ENCODE results near the gene NKAIN2. TPM values are rescaled to one million over a fixed set of nuclear protein-coding genes. Genes with fewer than 3 reads are reported as not detected.
"Not testable (repeated sequence)": the region's sequence is repeated elsewhere in the genome, so short reads cannot be mapped to it uniquely, and the experiment has no call there.

The NKAIN2 gene
- total RNA-seq, 1 experiment from 2014 or later = not detected

- CTCF ChIA-PET = no interaction called here
- Mint-ChIP-seq H3K4me1 (ENCODE audit: low read depth, unreplicated experiment) (no peaks in the 10 kb centered on the region), H3K4me3 (ENCODE audit: low read depth, unreplicated experiment) (no peak overlapping the region), H3K27me3 (ENCODE audit: unreplicated experiment) (no peaks in the 10 kb centered on the region), H3K9me3 (ENCODE audit: low read depth, unreplicated experiment) (peaks cover 2% of the 10 kb centered on the region), H3K27ac (ENCODE audit: unreplicated experiment) (no peak overlapping the region), H3K36me3 (ENCODE audit: insufficient read depth, unreplicated experiment) (no peaks in the 10 kb centered on the region)
- no TSS peak for BruUV-seq (replicated peaks)
- intact Hi-C loops (cut with micrococcal nuclease; ENCODE audit: unreplicated experiment) = no loop called here
- no peak for TF ChIP-seq CTCF (IDR thresholded peaks at IDR 0.05; ENCODE audit: unreplicated experiment)
- DNase-seq = no peak
These were observed 916.2 kb downstream of the NKAIN2 start for GRCh38 chr6:124719913-124720312.

DNA sequence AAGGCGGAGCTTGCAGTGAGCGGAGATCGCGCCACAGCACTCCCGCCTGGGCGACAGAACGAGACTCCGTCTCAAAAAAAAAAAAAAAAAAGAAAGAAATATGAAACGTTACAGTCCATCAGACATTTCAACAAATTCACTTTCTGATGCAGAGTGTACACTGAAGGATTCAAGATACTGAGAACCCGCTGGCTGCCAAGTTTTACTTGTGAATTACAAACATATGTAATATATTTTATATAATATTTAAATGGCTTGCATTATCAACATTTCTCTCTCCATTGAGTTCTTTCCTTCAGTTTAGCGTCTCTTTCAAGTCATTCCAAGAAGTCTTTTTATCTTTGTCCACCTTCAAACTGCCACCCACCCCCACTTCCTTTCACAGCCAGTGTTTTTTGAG is 917.7 kb downstream of the NKAIN2 start:
- Mint-ChIP-seq H3K9me3 (ENCODE audit: low read depth, unreplicated experiment) (peaks cover 2% of the 10 kb centered on the region), H3K27me3 (ENCODE audit: unreplicated experiment) (no peaks in the 10 kb centered on the region), H3K4me1 (ENCODE audit: low read depth, unreplicated experiment) (no peaks in the 10 kb centered on the region), H3K27ac (ENCODE audit: unreplicated experiment) (no peak overlapping the region), H3K4me3 (ENCODE audit: low read depth, unreplicated experiment) (no peak overlapping the region), H3K36me3 (ENCODE audit: insufficient read depth, unreplicated experiment) (no peaks in the 10 kb centered on the region)
- BruUV-seq (replicated peaks) = no TSS peak
- no peak for TF ChIP-seq CTCF (IDR thresholded peaks at IDR 0.05; ENCODE audit: unreplicated experiment)
- intact Hi-C loops (cut with micrococcal nuclease; ENCODE audit: unreplicated experiment) = no loop called here
- CTCF ChIA-PET = no interaction called here
- no peak for DNase-seq

- Mint-ChIP-seq H3K4me1 (ENCODE audit: low read depth, unreplicated experiment) (no peaks in the 10 kb centered on the region), H3K27ac (ENCODE audit: unreplicated experiment) (no peak overlapping the region), H3K9me3 (ENCODE audit: low read depth, unreplicated experiment) (peaks cover 2% of the 10 kb centered on the region), H3K36me3 (ENCODE audit: insufficient read depth, unreplicated experiment) (no peaks in the 10 kb centered on the region), H3K27me3 (ENCODE audit: unreplicated experiment) (no peaks in the 10 kb centered on the region), H3K4me3 (ENCODE audit: low read depth, unreplicated experiment) (no peak overlapping the region)
- intact Hi-C loops (cut with micrococcal nuclease; ENCODE audit: unreplicated experiment) = no loop called here
- CTCF ChIA-PET = no interaction called here
- no TSS peak for BruUV-seq (replicated peaks)
- no peak for TF ChIP-seq CTCF (IDR thresholded peaks at IDR 0.05; ENCODE audit: unreplicated experiment)
- DNase-seq = no peak
These were observed 918.6 kb downstream of the NKAIN2 start for GRCh38 chr6:124722141-124722878.

GRCh38 chr6:124723671-124724070 is 920.0 kb downstream of the NKAIN2 start:
- CTCF ChIA-PET = no interaction called here
- H3K27me3 Mint-ChIP-seq (ENCODE audit: unreplicated experiment) = no peaks in the 10 kb centered on the region
- TF ChIP-seq CTCF (IDR thresholded peaks at IDR 0.05; ENCODE audit: unreplicated experiment) = no peak
- intact Hi-C loops (cut with micrococcal nuclease; ENCODE audit: unreplicated experiment) = no loop called here
- DNase-seq = no peak
- H3K4me1 Mint-ChIP-seq (ENCODE audit: low read depth, unreplicated experiment) = no peaks in the 10 kb centered on the region
- H3K36me3 Mint-ChIP-seq (ENCODE audit: insufficient read depth, unreplicated experiment) = no peaks in the 10 kb centered on the region
- H3K27ac Mint-ChIP-seq (ENCODE audit: unreplicated experiment) = no peak overlapping the region
- H3K4me3 Mint-ChIP-seq (ENCODE audit: low read depth, unreplicated experiment) = no peak overlapping the region
- peaks cover 2% of the 10 kb centered on the region for H3K9me3 Mint-ChIP-seq (ENCODE audit: low read depth, unreplicated experiment)
- no TSS peak for BruUV-seq (replicated peaks)

- H3K27ac Mint-ChIP-seq (ENCODE audit: unreplicated experiment) = not testable (repeated sequence)
These were observed 934.1 kb downstream of the NKAIN2 start for GRCh38 chr6:124737804-124738203.

More at GRCh38 chr6:124737804-124738203, 934.1 kb downstream of the NKAIN2 start:
- H3K4me3 Mint-ChIP-seq (ENCODE audit: low read depth, unreplicated experiment); H3K27me3 Mint-ChIP-seq (ENCODE audit: unreplicated experiment); DNase-seq; H3K36me3 Mint-ChIP-seq (ENCODE audit: insufficient read depth, unreplicated experiment); CTCF ChIA-PET; H3K4me1 Mint-ChIP-seq (ENCODE audit: low read depth, unreplicated experiment); H3K9me3 Mint-ChIP-seq (ENCODE audit: low read depth, unreplicated experiment); BruUV-seq (replicated peaks); intact Hi-C loops (cut with micrococcal nuclease; ENCODE audit: unreplicated experiment): not testable (repeated sequence)

Data from Calu3 (cell line).